D721Med (cell line): ENCODE results near the gene KRTAP3-1.

Experiments
- DNase-seq: peaks from one replicate; pipeline ENCODE4 v3.0.0; 2011; ENCODE audit warnings: low spot score; ENCODE audit not compliant: insufficient read length
- FAIRE-seq: peaks from 2 replicates; lab custom pipeline; 2011; peaks lifted over from hg19 to GRCh38; lab: Jason Lieb, UNC
- CTCF ChIP-seq: IDR thresholded peaks from 2 replicates; pipeline ENCODE4 v1.5.1; 2012; ENCODE audit warnings: mild to moderate bottlenecking, control low read depth; ENCODE audit not compliant: insufficient read depth; ENCODE audit errors: missing control alignments

Gene KRTAP3-1

GRCh38 chr17:40974366-40974765 is 34.6 kb downstream of the KRTAP3-1 start:
- no peak for DNase-seq
- no peak for TF ChIP-seq CTCF
- FAIRE-seq, result no peak

- no peak for DNase-seq
- FAIRE-seq, result no peak
- TF ChIP-seq CTCF, result no peak
Measured at GRCh38 chr17:40967582-40967981, 41.3 kb downstream of the KRTAP3-1 start.

GRCh38 chr17:40966848-40967247 is 42.1 kb downstream of the KRTAP3-1 start, which contains the start of gene KRT39:
Gene KRT39 (minus strand): TSS chr17:40966948. CDS start chr17:40966856, 92 bp downstream.
- DNase-seq (no peak), FAIRE-seq (no peak)
- no peak for TF ChIP-seq CTCF

GRCh38 chr17:40963838-40964237 is 45.1 kb downstream of the KRTAP3-1 start:
- FAIRE-seq (no peak), DNase-seq (no peak)
- peak; percentile 70 for TF ChIP-seq CTCF

- no peak for DNase-seq
- FAIRE-seq, result no peak
- TF ChIP-seq CTCF, result no peak
Measured at GRCh38 chr17:40962059-40962561, 46.8 kb downstream of the KRTAP3-1 start.

GRCh38 chr17:40961591-40961990 is 47.3 kb downstream of the KRTAP3-1 start:
- FAIRE-seq, result no peak
- no peak for DNase-seq
- TF ChIP-seq CTCF, result no peak

- no peak for TF ChIP-seq CTCF
- DNase-seq (no peak), FAIRE-seq (no peak)
Measured at GRCh38 chr17:40960144-40960543, 48.8 kb downstream of the KRTAP3-1 start.
